Neural progenitor cell (in vitro differentiated cells): ENCODE data around the gene GOT2.

Source experiments
- CTCF ChIP-seq: fragments of 200-600 bp; sonication (generic); IDR thresholded peaks from 2 replicates; pipeline ENCODE4 v1.5.1; 2017; ENCODE audit warnings: antibody characterized with exemption, mild to moderate bottlenecking
- EZH2 ChIP-seq: fragments of 200-600 bp; sonication (generic); IDR thresholded peaks from 2 replicates; pipeline ENCODE4 v1.6.1; 2017; ENCODE audit warnings: antibody characterized with exemption, mild to moderate bottlenecking, moderate library complexity
- EZH2phosphoT487 ChIP-seq: fragments of 200-600 bp; sonication (generic); IDR thresholded peaks from 2 replicates; pipeline ENCODE4 v1.6.1; 2017; ENCODE audit warnings: antibody characterized with exemption

GRCh38 chr16:58695368-58695767 is 38.7 kb downstream of the GOT2 start:
- TF ChIP-seq CTCF (no peak), EZH2 (no peak), EZH2phosphoT487 (no peak)
